Measurements from ENCODE around the gene KRTAP10-2.
"Not testable (repeated sequence)": the region's sequence is repeated elsewhere in the genome, so short reads cannot be mapped to it uniquely, and the experiment has no call there.

Gene KRTAP10-2, protein sequence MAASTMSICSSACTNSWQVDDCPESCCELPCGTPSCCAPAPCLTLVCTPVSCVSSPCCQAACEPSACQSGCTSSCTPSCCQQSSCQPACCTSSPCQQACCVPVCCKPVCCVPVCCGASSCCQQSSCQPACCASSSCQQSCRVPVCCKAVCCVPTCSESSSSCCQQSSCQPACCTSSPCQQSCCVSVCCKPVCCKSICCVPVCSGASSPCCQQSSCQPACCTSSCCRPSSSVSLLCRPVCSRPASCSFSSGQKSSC

DNA sequence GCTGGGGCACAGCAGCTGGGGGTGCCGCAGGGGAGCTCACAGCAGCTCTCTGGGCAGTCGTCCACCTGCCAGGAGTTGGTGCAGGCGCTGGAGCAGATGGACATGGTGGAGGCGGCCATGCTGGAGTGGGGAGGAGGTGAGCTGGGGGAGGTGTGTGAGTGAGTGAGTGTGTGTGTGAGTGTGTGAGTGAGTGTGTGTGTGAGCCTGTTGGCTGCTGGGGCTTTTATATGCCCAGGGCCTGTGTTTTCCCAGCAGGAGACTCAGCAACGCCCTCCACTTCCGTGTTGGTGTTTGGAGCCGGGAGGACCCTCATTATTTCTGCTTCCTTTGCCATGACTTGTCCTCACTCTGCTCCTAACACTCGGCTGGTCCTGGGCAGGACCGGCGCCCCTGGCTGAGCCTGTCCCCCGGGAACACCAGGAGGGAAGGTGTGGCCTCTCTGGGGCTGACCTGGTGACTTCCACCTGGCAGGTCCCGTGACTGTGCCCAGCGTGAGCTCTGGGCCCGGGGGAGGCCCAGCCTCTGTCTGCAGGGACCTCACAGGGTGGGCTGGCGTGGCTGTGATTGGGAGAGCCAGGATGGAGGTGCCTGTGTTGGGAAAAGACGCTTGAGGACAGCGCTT is at the start of gene KRTAP10-2:
Gene KRTAP10-2, minus strand, starts transcription at position 166 of the 622 bp plus-strand sequence. Its CDS starts 47 bp downstream, at position 119.
- no peak for FAIRE-seq

DNA sequence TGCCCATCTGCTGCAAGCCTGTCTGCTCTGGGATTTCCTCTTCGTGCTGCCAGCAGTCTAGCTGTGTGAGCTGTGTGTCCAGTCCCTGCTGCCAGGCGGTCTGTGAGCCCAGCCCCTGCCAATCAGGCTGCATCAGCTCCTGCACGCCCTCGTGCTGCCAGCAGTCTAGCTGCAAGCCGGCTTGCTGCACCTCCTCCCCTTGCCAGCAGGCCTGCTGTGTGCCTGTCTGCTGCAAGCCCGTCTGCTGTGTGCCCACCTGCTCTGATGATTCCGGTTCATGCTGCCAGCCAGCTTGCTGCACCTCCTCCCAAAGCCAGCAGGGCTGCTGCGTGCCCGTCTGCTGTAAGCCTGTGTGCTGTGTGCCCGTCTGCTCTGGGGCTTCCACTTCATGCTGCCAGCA is 49.8 kb upstream of the KRTAP10-2 start:
- not testable (repeated sequence) for FAIRE-seq

- not testable (repeated sequence) for FAIRE-seq
Measured at GRCh38 chr21:44600118-44600978, 49.0 kb upstream of the KRTAP10-2 start, which contains the start of gene KRTAP10-7. Gene KRTAP10-7 (plus strand): TSS chr21:44600597. CDS start chr21:44600622, 25 bp downstream.

- no peak for FAIRE-seq
Measured at GRCh38 chr21:44599264-44600029, 48.1 kb upstream of the KRTAP10-2 start.

DNA sequence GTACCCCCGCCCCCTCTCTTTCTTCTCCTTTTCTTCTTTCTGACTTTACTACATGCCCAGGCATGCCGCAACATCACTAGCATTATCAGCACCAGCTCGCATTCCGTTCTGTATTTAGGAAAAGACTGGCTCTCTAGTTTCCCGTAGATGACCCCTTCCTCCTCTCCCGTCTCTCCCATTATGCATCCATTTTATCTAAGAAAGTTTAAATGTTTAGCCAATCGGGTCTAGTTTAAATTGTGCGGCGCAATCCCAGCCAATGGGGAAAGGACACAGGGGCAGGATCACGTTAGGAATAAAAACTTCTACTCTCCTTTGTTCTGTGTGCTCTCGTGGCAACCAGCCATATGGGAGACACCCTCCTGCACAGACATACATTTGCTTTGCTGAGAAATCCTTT is 46.8 kb upstream of the KRTAP10-2 start:
- no peak for FAIRE-seq

- no peak for FAIRE-seq
Measured at GRCh38 chr21:44596068-44596725, 44.9 kb upstream of the KRTAP10-2 start.

GRCh38 chr21:44595524-44595923 is 44.2 kb upstream of the KRTAP10-2 start:
- FAIRE-seq = no peak

GRCh38 chr21:44594406-44594916 is 43.2 kb upstream of the KRTAP10-2 start:
- no peak for FAIRE-seq

- FAIRE-seq = no peak
Measured at GRCh38 chr21:44593598-44594405, 42.5 kb upstream of the KRTAP10-2 start.

- FAIRE-seq = no peak
Measured at GRCh38 chr21:44592446-44593311, 41.4 kb upstream of the KRTAP10-2 start, which contains the start of gene KRTAP10-6. Gene KRTAP10-6 (minus strand): TSS chr21:44592505. CDS start chr21:44592484, 21 bp downstream.

- not testable (repeated sequence) for FAIRE-seq
Measured at GRCh38 chr21:44591801-44592130, 40.5 kb upstream of the KRTAP10-2 start.

DNA sequence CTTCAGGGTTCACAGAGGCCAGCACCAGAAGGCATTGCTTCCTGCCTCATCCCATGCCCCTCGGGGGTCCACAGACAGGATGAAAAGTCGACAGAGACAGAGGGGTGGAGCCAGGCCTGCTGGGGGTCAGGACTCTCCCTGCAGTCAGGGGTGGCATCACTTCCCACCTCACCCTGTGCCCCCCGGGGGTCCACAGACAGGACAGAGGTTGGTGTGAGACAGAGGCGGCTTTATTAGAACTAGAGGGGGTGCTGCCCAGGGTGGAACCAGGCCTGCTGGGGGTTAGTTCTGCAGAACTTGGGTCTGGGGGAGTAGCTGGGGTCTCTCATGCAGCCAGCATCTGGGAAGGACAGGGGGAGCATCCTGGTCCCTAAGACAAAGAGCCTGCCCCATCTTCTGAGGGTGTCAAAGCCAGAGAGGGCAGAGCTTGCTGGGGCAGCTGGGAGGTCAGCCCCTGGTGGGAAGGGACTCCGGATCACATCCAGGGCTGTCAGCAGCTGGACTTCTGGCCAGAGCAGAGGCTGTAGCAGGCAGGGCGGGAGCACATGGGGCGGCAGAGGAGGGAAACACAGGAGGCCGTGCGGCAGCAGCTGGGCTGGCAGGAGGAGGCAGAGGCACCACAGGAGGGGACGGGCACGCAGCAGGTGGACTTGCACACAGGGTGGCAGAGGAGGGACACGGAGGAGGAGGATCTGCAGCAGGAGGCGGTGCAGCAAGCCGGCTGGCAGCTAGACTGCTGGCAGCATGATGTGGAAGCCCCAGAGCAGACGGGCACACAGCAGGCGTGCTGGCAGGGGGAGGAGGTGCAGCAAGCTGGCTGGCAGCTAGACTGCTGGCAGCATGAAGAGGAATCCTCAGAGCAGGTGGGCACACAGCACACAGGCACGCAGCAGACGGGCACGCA is 39.8 kb upstream of the KRTAP10-2 start:
- not testable (repeated sequence) for FAIRE-seq

DNA sequence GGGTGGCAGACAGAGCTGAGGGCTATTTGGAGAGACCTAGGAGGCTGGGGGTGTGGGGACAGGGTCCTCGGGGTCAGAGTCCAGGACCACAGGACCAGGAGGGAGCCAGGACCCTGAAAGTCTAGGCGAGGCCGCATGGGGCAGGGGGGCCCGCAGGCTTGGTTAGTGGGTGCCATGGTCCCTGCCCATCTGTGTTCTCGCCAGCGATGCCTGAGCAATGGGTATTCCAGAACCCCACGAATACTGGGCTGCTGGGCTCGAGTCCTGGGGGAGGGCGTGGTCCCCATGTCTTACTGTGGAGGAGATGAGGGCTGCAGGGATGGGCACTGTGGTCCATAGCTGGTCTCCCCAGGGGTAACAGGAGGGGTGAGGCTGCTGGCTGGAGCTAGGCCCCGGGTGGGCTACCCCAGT is 39.0 kb upstream of the KRTAP10-2 start:
- FAIRE-seq = no peak

- FAIRE-seq = no peak
Measured at GRCh38 chr21:44589586-44590305, 38.4 kb upstream of the KRTAP10-2 start.

DNA sequence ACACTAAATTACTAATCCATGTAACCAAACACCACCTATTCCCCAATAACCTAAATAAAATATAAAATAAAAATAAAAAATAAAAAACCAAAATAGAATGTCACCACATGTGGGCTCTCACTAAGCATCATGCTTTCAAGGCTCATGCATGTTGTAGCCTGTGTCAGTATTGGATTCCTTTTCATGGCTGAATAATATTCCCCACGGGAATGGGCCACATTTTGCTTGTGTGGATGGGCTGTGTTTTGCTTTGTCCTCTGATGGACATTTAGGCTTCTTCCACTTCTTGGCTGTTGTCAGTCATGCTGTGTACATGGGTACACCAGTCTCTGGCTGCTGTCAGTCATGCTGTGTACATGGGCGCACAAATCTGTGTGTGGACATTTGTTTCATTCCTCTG is 37.8 kb upstream of the KRTAP10-2 start:
- FAIRE-seq = no peak

DNA sequence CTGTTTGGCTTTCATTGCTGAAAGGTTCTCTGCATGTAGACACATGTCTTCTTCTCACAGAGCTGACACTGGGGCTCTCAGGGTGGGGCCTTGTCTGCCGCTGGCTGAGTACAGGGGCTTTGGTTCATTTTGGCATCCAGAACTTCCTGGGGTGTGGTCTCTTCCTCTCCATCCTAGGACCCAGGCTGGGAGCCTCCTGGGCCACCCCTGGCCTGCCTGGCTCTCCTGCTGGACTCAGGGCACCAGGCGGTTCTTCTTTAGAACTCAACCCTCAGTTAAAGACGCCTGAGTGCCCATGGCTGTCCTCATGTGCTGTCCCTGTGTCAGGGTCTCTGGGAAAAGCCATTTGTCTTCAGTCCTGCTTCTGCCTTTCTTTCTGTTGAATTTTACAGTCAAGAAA is 34.6 kb upstream of the KRTAP10-2 start:
- no peak for FAIRE-seq

DNA sequence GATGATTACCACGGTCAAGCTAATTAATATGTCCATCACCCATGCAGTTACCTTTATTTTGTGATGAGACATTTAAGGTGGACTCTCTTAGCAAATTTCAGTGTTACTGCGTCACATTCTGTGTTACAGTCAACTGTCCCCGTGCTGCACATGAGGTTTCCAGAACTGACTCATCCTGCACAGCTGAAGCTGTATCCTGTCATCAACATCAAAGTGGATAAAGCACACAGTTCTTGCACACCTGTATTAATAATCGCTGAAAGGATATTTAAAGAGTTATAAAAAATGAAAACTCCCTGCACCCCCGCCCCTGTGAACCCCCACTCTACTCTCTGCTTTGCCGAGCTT is 32.5 kb upstream of the KRTAP10-2 start:
- FAIRE-seq = no peak

GRCh38 chr21:44583089-44583799 is 31.9 kb upstream of the KRTAP10-2 start:
- no peak for FAIRE-seq

Data from A204.1 (cell line).